ENCODE results near the gene EFCAB6. TPM values are rescaled to one million over a fixed set of nuclear protein-coding genes. Genes with fewer than 3 reads are reported as not detected.

EFCAB6 gene
- total and polyA plus RNA-seq, 8 donors, result 0.29 to 10.5 (median 3.5) TPM

DNA sequence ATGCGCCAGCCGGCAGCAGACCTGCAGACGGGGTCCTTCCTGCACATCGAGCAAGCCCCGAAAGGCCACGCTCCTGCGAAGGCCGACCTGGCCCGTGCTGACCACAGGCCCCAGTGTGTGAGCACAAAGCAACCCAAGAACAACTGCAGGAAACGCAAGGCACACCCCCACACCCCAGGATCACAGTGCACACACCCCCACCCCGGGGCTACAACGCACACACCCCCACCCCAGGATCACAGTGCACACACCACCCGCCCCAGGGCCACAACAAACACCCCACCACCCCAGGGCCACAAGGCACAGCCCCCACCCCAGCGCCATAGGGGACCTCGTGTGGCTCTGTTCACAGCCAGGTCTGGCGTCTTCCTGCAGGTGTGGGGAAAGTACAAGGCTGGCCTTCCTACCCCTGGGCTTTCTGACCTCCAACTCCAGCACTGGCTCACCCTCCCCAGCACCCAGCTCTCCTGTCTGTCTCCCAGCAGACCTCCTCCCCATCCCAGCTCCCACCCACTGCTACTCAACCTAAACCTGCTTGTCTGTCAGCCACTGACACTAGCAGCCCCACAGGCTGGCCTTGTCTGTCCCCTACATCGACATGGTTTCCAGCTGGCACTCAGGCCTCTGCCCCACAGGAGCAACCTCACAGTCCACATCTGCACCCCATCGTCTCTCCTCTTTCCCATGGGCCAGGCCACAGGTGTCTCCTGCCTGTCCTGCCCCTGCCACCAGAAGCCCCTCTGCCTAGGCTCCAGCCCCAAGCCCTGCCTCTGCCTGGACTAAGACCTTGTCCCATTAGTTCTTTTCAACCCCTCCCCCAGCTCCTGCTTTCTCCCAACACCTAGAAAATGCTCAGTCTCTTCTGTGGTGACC is 20.5 kb upstream of the EFCAB6 start:
- WGBS, 5 donors, result 86 to 94% (median 89%) methylated on average over 7 to 18 of the region's 18 CpGs
- TF ChIP-seq POLR2A (IDR thresholded peaks at IDR 0.05) (no peak), POLR2AphosphoS5 (IDR thresholded peaks at IDR 0.05) (no peak), CTCF (IDR thresholded peaks at IDR 0.05) (no peak), EP300 (IDR thresholded peaks at IDR 0.05) (no peak)
- Histone ChIP-seq H3K9me3 (no peaks in the 10 kb centered on the region), H3K4me3 (no peak overlapping the region), H3K4me1 (peaks cover 0 to 10% (median 0%) of the 10 kb centered on the region in 4 donors), H3K36me3 (no peaks in the 10 kb centered on the region), H3K27me3 (peaks cover 0 to 58% (median 0%) of the 10 kb centered on the region in 3 donors), H3K27ac (no peak overlapping the region)
- intact Hi-C loops (cut with DNase I; ENCODE audit: low total_unique reads), result no loop called here
- DNase-seq, result no peak

GRCh38 chr22:43831561-43832392 is 19.7 kb upstream of the EFCAB6 start:
- Histone ChIP-seq H3K27ac (no peak overlapping the region), H3K4me3 (no peak overlapping the region), H3K9me3 (no peaks in the 10 kb centered on the region), H3K27me3 (peaks cover 0 to 52% (median 0%) of the 10 kb centered on the region in 3 donors), H3K4me1 (peaks cover 0 to 17% (median 3%) of the 10 kb centered on the region in 4 donors), H3K36me3 (no peaks in the 10 kb centered on the region)
- intact Hi-C loops (cut with DNase I; ENCODE audit: low total_unique reads), result no loop called here
- DNase-seq, result no peak
- WGBS, 5 donors, result 87 to 93% (median 91%) methylated on average over 27 to 33 of the region's 33 CpGs
- no peak for TF ChIP-seq POLR2AphosphoS5 (IDR thresholded peaks at IDR 0.05)
- no peak for TF ChIP-seq EP300 (IDR thresholded peaks at IDR 0.05)
- no peak for TF ChIP-seq POLR2A (IDR thresholded peaks at IDR 0.05)
- no peak for TF ChIP-seq CTCF (IDR thresholded peaks at IDR 0.05)

DNA sequence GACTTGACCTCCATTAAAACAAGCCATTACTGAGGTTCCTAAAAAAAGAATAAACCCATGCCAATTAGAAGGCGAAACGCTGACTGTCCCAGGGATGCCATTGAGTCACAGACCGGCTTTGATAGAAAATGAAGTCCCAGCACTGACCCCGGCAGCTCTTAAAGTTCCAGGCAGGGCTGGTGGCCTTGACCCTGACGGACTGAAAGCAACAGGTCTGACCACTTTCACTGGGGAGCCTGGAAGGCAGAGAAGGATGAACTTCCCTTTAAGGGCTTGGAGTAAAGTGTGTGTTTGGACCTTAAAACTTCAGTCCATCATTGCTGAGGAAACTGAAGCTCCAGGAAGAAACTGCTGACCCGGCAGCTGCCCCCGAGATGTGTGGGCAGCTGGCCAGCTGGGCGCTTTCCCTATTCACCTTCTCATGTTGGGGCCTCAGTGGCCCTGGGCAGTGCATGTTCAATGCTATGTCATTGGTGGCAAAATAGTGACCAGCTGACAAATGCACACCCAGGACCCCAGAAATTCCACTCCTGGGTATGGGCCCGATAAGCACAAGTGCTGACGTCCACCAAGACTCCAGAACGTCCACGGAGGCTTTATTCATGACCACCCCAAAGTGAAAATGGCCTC is 18.9 kb upstream of the EFCAB6 start:
- Histone ChIP-seq H3K27ac (no peak overlapping the region), H3K27me3 (peaks cover 0 to 45% (median 0%) of the 10 kb centered on the region in 3 donors), H3K4me3 (no peak overlapping the region), H3K9me3 (no peaks in the 10 kb centered on the region), H3K4me1 (peaks cover 3 to 23% (median 10%) of the 10 kb centered on the region in 4 donors), H3K36me3 (no peaks in the 10 kb centered on the region)
- intact Hi-C loops (cut with DNase I; ENCODE audit: low total_unique reads), result no loop called here
- no peak for DNase-seq
- TF ChIP-seq EP300 (IDR thresholded peaks at IDR 0.05) (no peak), CTCF (IDR thresholded peaks at IDR 0.05) (no peak), POLR2AphosphoS5 (IDR thresholded peaks at IDR 0.05) (no peak), POLR2A (IDR thresholded peaks at IDR 0.05) (no peak)
- WGBS, 5 donors, result 57 to 74% (median 65%) methylated on average over 12 of the region's 12 CpGs
